Neutrophil (primary cell): ENCODE results near the gene PCSK4.

Experiments used
- H3K27ac ChIP-seq: fragments of 200-600 bp; sonication (generic); 2 replicates; pipeline ENCODE4 v1.5.1; 2016; ENCODE audit warnings: mild to moderate bottlenecking, moderate library complexity
- H3K27me3 ChIP-seq: fragments of 200-600 bp; sonication (generic); 2 replicates; pipeline ENCODE4 v1.6.0; 2016; ENCODE audit warnings: mild to moderate bottlenecking
- H3K36me3 ChIP-seq: fragments of 200-600 bp; sonication (generic); 2 replicates; pipeline ENCODE4 v1.5.1; 2017
- H3K4me1 ChIP-seq, 2 experiments: fragments of 200-600 bp in 1 of 2; sonication (generic) in 1 of 2; 1 replicate in 1 of 2; 2 replicates in 1 of 2; pipeline versions ENCODE4 v1.5.1 to v1.6.1; 2013 to 2016; ENCODE audit warnings: low read depth in 1 of 2, low read length in 1 of 2, mild to moderate bottlenecking in 1 of 2, moderate library complexity in 1 of 2; ENCODE audit not compliant: control insufficient read depth in 1 of 2, insufficient read depth in 1 of 2
- H3K4me3 ChIP-seq, 2 experiments: fragments of 200-600 bp in 1 of 2; sonication (generic) in 1 of 2; 1 replicate in 1 of 2; 2 replicates in 1 of 2; pipeline ENCODE4 v1.5.1; 2013 to 2016; ENCODE audit warnings: low read depth in 1 of 2, low read length in 1 of 2, mild to moderate bottlenecking in 1 of 2, moderate library complexity in 1 of 2
- H3K9me3 ChIP-seq: fragments of 200-600 bp; sonication (generic); 2 replicates; pipeline ENCODE4 v1.5.1; 2016
- TF ChIP-seq, protein P1 (sequence below): fragments of 200-600 bp; sonication (generic); IDR thresholded peaks from 2 replicates; pipeline ENCODE4 v1.5.1; 2016; ENCODE audit warnings: antibody characterized with exemption

PCSK4 gene

GRCh38 chr19:1438933-1439354 lies 51.2 kb downstream of the PCSK4 start:
- peak overlapping the region; percentile 75 for H3K27ac ChIP-seq
- no peaks in the 10 kb centered on the region for H3K9me3 ChIP-seq
- H3K4me1 ChIP-seq: peaks cover 13 to 20% of the 10 kb centered on the region in 2 experiments
- H3K27me3 ChIP-seq: peaks cover 2% of the 10 kb centered on the region
- peak overlapping the region; percentile 75 to 79 for H3K4me3 ChIP-seq
- peaks cover 43% of the 10 kb centered on the region for H3K36me3 ChIP-seq
- TF ChIP-seq, protein P1, sequence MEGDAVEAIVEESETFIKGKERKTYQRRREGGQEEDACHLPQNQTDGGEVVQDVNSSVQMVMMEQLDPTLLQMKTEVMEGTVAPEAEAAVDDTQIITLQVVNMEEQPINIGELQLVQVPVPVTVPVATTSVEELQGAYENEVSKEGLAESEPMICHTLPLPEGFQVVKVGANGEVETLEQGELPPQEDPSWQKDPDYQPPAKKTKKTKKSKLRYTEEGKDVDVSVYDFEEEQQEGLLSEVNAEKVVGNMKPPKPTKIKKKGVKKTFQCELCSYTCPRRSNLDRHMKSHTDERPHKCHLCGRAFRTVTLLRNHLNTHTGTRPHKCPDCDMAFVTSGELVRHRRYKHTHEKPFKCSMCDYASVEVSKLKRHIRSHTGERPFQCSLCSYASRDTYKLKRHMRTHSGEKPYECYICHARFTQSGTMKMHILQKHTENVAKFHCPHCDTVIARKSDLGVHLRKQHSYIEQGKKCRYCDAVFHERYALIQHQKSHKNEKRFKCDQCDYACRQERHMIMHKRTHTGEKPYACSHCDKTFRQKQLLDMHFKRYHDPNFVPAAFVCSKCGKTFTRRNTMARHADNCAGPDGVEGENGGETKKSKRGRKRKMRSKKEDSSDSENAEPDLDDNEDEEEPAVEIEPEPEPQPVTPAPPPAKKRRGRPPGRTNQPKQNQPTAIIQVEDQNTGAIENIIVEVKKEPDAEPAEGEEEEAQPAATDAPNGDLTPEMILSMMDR: no peak

GRCh38 chr19:1438035-1438932 lies 51.9 kb downstream of the PCSK4 start, which contains the start of gene RPS15:
Gene RPS15 (plus strand): TSS chr19:1438396. CDS start chr19:1438426, 30 bp downstream.
- H3K36me3 ChIP-seq: peaks cover 49% of the 10 kb centered on the region
- TF ChIP-seq, protein P1: peak; percentile 100

GRCh38 chr19:1437609-1438008 lies 52.5 kb downstream of the PCSK4 start:
- Histone ChIP-seq H3K4me3 (peak overlapping the region; percentile 75 to 79), H3K27me3 (no peaks in the 10 kb centered on the region), H3K4me1 (peaks cover 13 to 20% of the 10 kb centered on the region in 2 experiments), H3K36me3 (peaks cover 53% of the 10 kb centered on the region), H3K27ac (peak overlapping the region; percentile 75), H3K9me3 (no peaks in the 10 kb centered on the region)
- TF ChIP-seq, protein P1: no peak

More at GRCh38 chr19:1438035-1438932, 51.9 kb downstream of the PCSK4 start, which contains the start of gene RPS15:
- no peaks in the 10 kb centered on the region for H3K9me3 ChIP-seq
- H3K4me1 ChIP-seq: peaks cover 13 to 20% of the 10 kb centered on the region in 2 experiments
- no peaks in the 10 kb centered on the region for H3K27me3 ChIP-seq
- H3K4me3 ChIP-seq: peak within 1 kb of the TSS; percentile 75 to 79
- H3K27ac ChIP-seq: peak within 1 kb of the TSS; percentile 75

GRCh38 chr19:1435378-1435989 lies 54.7 kb downstream of the PCSK4 start:
- Histone ChIP-seq H3K4me3 (no peak overlapping the region), H3K9me3 (no peaks in the 10 kb centered on the region), H3K36me3 (peaks cover 50% of the 10 kb centered on the region), H3K4me1 (peaks cover 13 to 20% of the 10 kb centered on the region in 2 experiments), H3K27me3 (no peaks in the 10 kb centered on the region), H3K27ac (no peak overlapping the region)
- TF ChIP-seq, protein P1: no peak

DNA sequence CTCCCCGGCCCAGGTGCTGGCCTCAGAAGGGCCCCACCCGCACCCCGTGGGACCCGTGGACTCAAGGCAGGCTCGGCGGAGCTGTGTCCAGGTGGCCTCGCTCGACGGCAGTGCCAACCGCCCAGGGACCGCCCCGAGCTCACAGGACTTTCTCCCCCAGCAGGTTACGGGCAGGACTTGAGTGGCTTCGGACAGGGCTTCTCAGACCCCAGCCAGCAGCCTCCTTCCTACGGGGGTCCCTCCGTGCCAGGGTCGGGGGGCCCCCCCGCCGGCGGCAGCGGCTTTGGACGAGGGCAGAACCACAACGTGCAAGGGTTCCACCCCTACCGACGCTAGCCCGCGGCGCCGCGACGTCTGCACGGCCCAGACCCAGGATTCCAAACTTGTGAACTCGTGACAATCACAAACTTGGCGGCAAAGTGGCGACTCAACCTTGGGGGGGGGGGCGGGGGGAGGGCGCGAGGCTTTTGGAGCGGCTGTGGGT lies 55.5 kb downstream of the PCSK4 start:
- Histone ChIP-seq H3K27me3 (no peaks in the 10 kb centered on the region), H3K9me3 (no peaks in the 10 kb centered on the region), H3K36me3 (peaks cover 50% of the 10 kb centered on the region), H3K27ac (no peak overlapping the region), H3K4me3 (no peak overlapping the region), H3K4me1 (peaks cover 11 to 17% of the 10 kb centered on the region in 2 experiments)
- TF ChIP-seq, protein P1: no peak
